ENCODE results near the gene LRP4.

Gene LRP4

DNA sequence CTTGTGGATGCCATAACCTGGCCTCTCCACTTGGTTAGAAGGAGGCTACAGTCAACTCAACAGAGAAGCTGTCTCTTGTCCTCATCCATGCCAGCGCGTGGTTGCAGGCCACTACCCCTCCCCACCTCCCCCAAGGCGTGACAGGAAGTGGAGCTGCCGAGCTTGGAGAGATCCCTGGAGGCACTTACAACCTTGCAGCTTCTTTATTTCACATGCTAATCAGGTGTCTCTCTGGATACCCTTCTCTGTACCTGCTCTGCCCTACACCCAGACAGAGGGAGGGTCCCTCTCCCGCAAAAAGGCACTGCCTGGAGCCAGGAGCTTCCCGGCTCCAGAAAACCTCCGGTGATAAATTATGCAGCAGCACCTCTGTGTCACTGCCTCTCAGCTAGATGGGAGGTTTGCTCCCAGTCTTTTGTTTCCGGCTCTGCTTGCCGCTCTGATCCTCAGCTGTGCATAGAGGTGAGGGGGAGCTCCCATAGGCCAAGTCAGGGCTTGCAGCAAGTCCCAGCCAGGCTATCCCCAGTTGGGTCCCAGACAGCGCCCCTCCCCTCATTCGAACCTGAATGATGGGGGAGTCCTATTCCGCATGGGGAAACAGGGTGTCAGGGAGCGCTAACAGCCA lies 5.7 kb downstream of the LRP4 start:
- peaks cover 27% of the 10 kb centered on the region for H3K27me3 Mint-ChIP-seq
- H3K27ac Mint-ChIP-seq: no peak overlapping the region
- no peak overlapping the region for H3K4me3 Mint-ChIP-seq
- no peaks in the 10 kb centered on the region for H3K36me3 Mint-ChIP-seq
- ATAC-seq (ENCODE audit: low read depth): no peak
- peaks cover 10% of the 10 kb centered on the region for H3K4me1 Mint-ChIP-seq
- H3K9me3 Mint-ChIP-seq: no peaks in the 10 kb centered on the region
- DNase-seq (ENCODE audit: low spot score in 2 of 2): no peak

DNA sequence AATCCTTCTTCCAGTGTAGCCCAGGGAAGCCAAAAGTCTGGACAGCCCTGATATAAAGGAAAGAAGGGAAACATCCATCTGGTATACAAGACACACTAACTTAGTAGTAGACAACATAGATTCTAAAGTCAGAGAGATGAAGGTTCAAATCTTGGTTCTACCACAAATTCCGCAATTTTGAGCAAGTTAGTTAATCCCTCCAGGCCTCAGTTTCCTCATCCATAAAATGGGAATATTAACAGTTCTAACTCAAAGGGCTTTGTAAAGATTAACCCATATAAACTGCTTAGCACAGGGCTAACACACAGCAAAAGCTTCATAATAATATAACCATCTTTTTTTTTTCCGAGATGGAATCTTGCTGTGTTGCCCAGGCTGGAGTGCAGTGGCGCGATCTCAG lies 10.7 kb downstream of the LRP4 start:
- H3K27ac Mint-ChIP-seq: no peak overlapping the region
- no peaks in the 10 kb centered on the region for H3K36me3 Mint-ChIP-seq
- DNase-seq (ENCODE audit: low spot score in 2 of 2) (no peak), ATAC-seq (ENCODE audit: low read depth) (no peak)
- H3K27me3 Mint-ChIP-seq: peaks cover 20% of the 10 kb centered on the region
- no peaks in the 10 kb centered on the region for H3K4me1 Mint-ChIP-seq
- H3K4me3 Mint-ChIP-seq: no peak overlapping the region
- H3K9me3 Mint-ChIP-seq: no peaks in the 10 kb centered on the region

DNA sequence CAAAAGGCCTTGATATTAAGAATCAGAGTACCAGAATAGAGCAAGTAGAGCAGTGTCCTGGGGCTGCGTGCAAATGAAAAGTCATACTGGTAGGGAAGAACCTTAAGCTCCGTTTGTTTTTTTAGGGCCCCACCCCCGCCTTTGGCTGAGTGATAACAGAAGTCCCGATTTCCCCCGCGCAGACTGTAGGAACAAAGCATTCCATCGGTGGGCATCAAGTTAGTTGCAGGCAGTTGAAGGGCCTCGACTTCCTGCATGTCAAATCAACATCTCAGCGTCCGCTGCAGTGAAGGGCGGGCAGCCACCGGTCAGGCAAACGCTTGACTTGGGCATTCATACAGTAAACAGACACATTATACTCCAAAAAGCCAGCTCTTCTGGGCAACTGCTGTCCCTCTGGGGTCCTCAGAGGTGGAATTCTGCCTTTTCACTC lies 11.7 kb downstream of the LRP4 start:
- H3K4me3 Mint-ChIP-seq: no peak overlapping the region
- no peak for DNase-seq (ENCODE audit: low spot score in 2 of 2)

DNA sequence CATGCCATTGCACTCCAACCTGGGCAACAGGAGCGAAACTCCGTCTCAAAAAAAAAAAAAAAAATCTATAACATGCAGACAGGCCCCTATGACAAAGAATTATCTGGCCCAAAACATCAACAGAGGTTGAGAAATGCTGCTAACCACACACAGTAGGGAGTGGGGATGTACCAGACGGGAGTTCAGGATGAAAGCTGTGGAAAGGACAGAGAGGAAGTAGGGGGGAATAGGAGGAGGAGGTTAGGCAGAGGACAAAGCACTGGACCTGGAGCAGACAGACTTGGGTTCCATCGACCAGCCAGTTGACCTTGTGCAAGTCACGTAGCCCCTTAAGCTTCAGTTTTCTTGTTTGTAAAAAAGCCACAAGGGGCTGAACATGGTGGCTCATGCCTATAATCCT lies 12.5 kb downstream of the LRP4 start:
- H3K4me1 Mint-ChIP-seq: no peaks in the 10 kb centered on the region
- no peak overlapping the region for H3K27ac Mint-ChIP-seq
- no peak for DNase-seq (ENCODE audit: low spot score in 2 of 2)
- H3K9me3 Mint-ChIP-seq: no peaks in the 10 kb centered on the region
- H3K27me3 Mint-ChIP-seq: peaks cover 20% of the 10 kb centered on the region
- ATAC-seq (ENCODE audit: low read depth): no peak
- no peak overlapping the region for H3K4me3 Mint-ChIP-seq
- no peaks in the 10 kb centered on the region for H3K36me3 Mint-ChIP-seq

More for the DNA sequence above, 11.7 kb downstream of the LRP4 start:
- no peaks in the 10 kb centered on the region for H3K36me3 Mint-ChIP-seq
- ATAC-seq (ENCODE audit: low read depth): no peak
- no peaks in the 10 kb centered on the region for H3K9me3 Mint-ChIP-seq
- peaks cover 20% of the 10 kb centered on the region for H3K27me3 Mint-ChIP-seq
- H3K4me1 Mint-ChIP-seq: no peaks in the 10 kb centered on the region
- no peak overlapping the region for H3K27ac Mint-ChIP-seq

DNA sequence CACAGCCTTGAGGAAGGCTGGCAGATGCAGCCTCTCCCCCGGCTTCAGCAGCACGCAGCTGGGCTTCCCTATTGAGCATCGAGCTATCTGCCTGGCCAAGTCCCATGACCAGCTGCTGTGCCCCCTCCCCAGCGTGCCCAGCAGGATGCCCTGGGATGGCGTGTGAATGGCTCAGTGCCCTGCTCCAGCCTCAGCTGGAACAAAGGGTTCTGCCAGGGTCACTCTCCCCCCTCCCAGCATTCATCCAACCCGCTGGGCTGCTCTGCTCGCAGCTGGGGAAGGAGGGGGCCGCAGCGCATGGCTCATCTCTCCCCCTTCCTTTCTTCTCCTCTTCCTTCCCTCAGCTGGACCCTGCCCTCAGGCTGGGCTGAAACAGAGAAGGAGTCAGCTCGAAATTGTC lies 14.5 kb downstream of the LRP4 start:
- H3K4me3 Mint-ChIP-seq: no peak overlapping the region
- H3K27ac Mint-ChIP-seq: no peak overlapping the region
- no peaks in the 10 kb centered on the region for H3K36me3 Mint-ChIP-seq
- H3K9me3 Mint-ChIP-seq: no peaks in the 10 kb centered on the region
- DNase-seq (ENCODE audit: low spot score in 2 of 2) (no peak), ATAC-seq (ENCODE audit: low read depth) (no peak)
- H3K4me1 Mint-ChIP-seq: no peaks in the 10 kb centered on the region
- peaks cover 17% of the 10 kb centered on the region for H3K27me3 Mint-ChIP-seq

DNA sequence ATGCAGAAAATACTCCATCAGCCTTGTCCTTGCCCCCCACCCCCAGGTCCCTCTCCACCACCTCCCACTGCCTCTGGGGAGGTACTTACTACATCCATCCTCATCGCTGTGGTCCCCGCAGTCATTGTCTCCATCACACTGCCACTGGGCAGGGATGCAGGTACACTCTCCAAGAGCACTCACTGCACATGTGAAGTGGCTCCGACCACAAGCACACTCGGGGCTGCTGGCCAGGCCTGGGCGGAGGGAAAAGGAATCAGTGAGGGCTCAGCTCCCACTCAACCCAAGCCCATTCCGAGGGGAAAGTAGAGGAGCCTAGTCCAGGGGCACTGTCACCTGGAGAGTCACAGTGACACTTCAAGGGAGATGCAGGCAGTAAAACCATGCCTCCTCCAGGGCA lies 15.7 kb downstream of the LRP4 start:
- no peaks in the 10 kb centered on the region for H3K36me3 Mint-ChIP-seq

DNA sequence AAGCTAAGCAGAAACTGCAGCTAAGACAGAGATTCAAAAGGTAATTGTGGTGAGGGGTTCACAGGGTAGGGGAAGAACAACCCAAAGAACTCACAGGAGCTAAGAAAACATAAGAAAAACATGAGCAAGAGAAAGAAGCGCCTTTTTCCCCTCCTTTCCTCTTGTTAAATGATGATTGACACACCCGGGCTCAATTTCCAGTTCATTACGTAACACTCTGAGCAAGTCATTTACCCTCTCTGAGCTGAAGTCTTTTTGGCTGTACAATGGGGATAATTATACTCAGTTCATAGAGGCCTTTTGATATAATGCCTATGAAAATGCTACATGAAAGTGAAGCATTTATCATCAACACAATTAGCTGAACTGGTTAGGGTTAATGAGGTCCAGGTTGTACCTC lies 17.2 kb downstream of the LRP4 start:
- H3K27ac Mint-ChIP-seq: no peak overlapping the region

More for the DNA sequence above, 15.7 kb downstream of the LRP4 start:
- Mint-ChIP-seq H3K27me3 (peaks cover 15% of the 10 kb centered on the region), H3K4me3 (no peak overlapping the region), H3K4me1 (no peaks in the 10 kb centered on the region), H3K27ac (no peak overlapping the region), H3K9me3 (no peaks in the 10 kb centered on the region)
- DNase-seq (ENCODE audit: low spot score in 2 of 2) (no peak), ATAC-seq (ENCODE audit: low read depth) (no peak)

DNA sequence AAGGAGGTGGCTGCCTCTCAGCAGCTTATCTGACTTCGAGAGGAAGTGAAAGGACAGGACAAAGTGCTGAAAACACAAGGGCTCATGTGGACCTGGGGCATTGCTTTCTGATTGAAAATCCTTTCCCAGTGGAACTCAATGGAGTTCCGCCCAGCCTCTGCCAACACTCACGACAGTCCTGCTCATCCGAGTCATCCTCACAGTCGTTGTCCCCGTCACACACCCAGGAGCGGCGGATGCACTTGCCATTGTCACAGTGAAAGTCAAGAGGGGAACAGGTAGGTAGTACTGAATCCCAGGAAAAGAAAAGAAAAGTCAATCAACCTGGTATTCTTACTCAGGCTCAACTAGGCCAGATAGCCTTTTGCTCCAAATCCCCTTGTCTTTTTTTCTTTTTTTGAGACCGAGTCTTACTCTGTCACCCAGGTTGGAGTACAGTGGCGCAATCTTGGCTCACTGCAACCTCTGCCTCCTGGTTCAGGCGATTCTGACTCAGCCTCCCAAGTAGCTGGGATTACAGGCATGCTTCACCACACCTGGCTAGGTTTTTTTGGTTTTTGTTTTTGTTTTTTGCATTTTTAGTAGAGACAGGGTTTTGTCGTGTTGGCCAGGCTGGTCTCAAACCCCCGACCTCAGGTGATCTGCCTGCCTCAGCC lies 18.1 kb downstream of the LRP4 start:
- no peaks in the 10 kb centered on the region for H3K4me1 Mint-ChIP-seq
- ATAC-seq (ENCODE audit: low read depth): no peak

More for the DNA sequence above, 17.2 kb downstream of the LRP4 start:
- Mint-ChIP-seq H3K27me3 (peaks cover 12% of the 10 kb centered on the region), H3K4me3 (no peak overlapping the region), H3K36me3 (no peaks in the 10 kb centered on the region), H3K9me3 (no peaks in the 10 kb centered on the region), H3K4me1 (no peaks in the 10 kb centered on the region)
- no peak for ATAC-seq (ENCODE audit: low read depth)
- no peak for DNase-seq (ENCODE audit: low spot score in 2 of 2)

DNA sequence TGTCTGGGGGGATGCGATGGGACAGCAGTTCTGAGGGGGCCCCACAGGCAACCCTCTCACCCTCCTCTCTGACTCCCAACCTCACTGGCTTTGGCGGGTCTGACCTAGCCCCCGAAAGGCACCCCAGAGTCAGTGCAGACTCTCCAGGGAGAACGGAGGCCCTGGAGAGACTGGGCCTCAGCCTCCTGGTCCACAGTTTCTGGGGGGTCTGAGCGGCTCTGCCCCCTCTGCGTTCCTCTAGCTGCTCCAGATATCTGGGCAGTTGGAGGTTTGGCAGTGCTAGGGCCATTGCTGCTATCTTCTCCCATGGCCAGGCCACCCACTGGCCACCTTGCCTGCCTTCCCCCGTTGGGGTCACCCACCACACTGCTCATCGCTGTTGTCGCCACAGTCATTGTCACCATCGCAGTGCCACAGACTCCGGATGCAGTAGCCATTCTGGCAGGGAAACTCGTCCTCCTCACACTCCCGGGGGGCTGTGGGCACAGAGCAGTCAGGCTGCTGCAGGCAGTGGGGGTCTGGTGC lies 18.8 kb downstream of the LRP4 start:
- no peaks in the 10 kb centered on the region for H3K9me3 Mint-ChIP-seq
- H3K27me3 Mint-ChIP-seq: peaks cover 8% of the 10 kb centered on the region
- no peak for ATAC-seq (ENCODE audit: low read depth)
- no peaks in the 10 kb centered on the region for H3K4me1 Mint-ChIP-seq
- H3K36me3 Mint-ChIP-seq: no peaks in the 10 kb centered on the region
- DNase-seq (ENCODE audit: low spot score in 2 of 2): no peak
- no peak overlapping the region for H3K4me3 Mint-ChIP-seq
- no peak overlapping the region for H3K27ac Mint-ChIP-seq

More for the DNA sequence above, 18.1 kb downstream of the LRP4 start:
- no peak overlapping the region for H3K4me3 Mint-ChIP-seq
- peaks cover 11% of the 10 kb centered on the region for H3K27me3 Mint-ChIP-seq
- no peak overlapping the region for H3K27ac Mint-ChIP-seq
- H3K36me3 Mint-ChIP-seq: no peaks in the 10 kb centered on the region
- DNase-seq (ENCODE audit: low spot score in 2 of 2): no peak
- H3K9me3 Mint-ChIP-seq: no peaks in the 10 kb centered on the region

DNA sequence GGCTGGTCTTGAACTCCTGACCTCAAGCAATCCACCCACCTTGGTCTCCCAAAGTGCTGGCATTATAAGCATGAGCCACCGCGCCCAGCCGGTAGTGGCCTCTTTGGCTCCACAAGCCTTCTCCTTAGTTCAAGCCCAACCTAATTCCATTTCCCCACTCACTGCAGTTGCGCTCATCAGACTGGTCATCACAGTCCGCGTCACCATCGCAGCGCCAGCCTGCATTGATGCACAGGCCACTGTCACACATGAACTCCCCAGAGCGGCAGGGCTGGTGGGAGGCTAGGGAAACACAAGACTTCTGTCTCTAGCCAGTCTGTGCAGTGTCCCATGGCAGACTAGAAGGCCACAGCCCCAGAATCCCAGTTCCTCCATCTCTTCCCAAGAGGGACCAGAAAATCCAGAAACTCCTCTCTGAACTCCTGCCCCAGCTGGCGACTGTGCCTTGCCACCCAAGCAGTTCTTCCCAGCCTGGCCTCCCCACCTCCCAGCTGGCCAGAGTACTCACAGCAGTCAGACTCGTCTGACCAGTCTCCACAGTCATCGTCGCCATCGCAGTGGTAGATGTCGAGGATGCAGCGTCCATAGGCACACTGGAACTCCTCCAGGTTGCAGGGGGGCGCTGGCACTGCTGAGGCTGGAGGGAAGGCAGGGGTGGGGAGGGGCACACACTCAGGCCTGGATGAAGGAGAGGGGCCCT lies 19.8 kb downstream of the LRP4 start:
- Mint-ChIP-seq H3K4me3 (no peak overlapping the region), H3K36me3 (no peaks in the 10 kb centered on the region), H3K27ac (no peak overlapping the region), H3K9me3 (no peaks in the 10 kb centered on the region), H3K27me3 (peaks cover 5% of the 10 kb centered on the region), H3K4me1 (no peaks in the 10 kb centered on the region)
- ATAC-seq (ENCODE audit: low read depth) (no peak), DNase-seq (ENCODE audit: low spot score in 2 of 2) (no peak)

DNA sequence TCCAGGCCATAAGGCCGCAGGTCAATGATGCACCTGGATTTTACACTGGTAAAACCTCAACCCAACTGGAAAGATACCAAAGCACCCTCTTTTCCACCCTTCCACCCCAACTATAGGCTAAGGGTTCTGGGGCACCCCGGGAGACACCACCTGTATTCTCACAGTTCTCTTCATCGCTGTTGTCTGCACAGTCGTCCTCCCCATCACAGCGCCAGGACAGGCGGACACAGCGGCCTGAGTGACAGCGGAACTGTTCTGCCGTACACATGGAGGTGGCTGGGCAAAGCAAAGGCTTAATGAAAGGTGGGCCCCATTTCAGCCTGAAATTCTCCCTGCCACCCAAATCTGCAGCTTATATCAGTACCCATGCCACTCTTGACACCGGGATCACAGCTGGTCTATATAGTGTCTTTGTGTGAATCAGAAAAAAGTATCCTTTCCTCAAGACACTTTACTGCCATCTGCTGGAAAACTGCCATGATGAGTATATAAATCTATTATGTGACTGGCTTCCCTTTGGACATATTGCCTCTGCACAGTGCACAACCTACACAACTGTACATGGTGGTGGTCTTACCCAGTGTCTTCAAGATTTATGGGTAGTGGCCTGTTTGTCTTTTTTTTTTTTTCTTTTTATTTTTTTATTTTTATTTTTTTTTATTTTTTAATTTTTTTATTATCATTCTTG lies 21.5 kb downstream of the LRP4 start:
- H3K4me1 Mint-ChIP-seq: no peaks in the 10 kb centered on the region
- H3K27me3 Mint-ChIP-seq: peaks cover 2% of the 10 kb centered on the region
- H3K9me3 Mint-ChIP-seq: no peaks in the 10 kb centered on the region
- ATAC-seq (ENCODE audit: low read depth) (peak; percentile 53), DNase-seq (ENCODE audit: low spot score in 2 of 2) (no peak)
- no peaks in the 10 kb centered on the region for H3K36me3 Mint-ChIP-seq
- no peak overlapping the region for H3K4me3 Mint-ChIP-seq
- no peak overlapping the region for H3K27ac Mint-ChIP-seq

DNA sequence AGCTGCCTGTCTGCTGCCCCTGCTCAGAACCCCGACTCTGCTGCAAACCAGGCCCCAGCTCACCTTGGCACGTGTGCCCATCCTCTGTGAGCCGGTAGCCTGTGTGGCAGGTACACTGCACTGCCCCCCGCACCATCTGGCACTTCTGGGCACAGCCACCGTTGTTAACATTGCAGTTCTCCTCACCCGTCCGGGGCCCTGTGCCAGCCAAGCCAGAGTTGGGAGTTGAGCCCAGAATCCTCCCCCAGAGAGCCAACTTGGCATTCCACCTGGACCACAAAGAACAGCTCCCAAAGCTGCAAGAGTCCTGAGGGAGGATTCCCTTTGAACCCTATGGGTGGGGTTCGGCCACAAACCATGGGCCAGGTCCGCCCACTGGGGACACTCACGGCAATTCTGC lies 22.5 kb downstream of the LRP4 start:
- Mint-ChIP-seq H3K27me3 (peaks cover 2% of the 10 kb centered on the region), H3K27ac (no peak overlapping the region), H3K36me3 (no peaks in the 10 kb centered on the region), H3K4me3 (no peak overlapping the region), H3K4me1 (no peaks in the 10 kb centered on the region), H3K9me3 (no peaks in the 10 kb centered on the region)
- ATAC-seq (ENCODE audit: low read depth) (no peak), DNase-seq (ENCODE audit: low spot score in 2 of 2) (no peak)

DNA sequence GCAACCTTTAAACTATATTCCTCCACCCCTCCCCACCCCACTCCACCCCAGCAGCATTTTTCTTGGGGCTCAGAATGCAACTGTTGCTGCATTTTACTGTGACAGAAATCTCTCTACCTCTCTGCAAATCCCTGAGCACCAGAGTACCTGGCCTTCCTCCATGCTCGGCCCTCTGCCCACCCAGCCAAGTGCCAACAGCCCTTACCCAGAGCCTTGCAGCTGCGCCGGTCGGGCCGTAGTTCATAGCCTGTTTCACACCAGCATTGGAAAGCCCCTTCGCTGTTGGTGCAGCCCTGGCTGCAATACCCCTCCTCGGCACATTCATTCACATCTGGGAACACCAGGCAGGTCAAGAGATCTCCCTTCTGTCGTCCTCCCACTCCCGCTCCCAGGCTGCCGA lies 23.4 kb downstream of the LRP4 start:
- Mint-ChIP-seq H3K9me3 (no peaks in the 10 kb centered on the region), H3K4me1 (no peaks in the 10 kb centered on the region), H3K27me3 (no peaks in the 10 kb centered on the region), H3K4me3 (no peak overlapping the region), H3K36me3 (no peaks in the 10 kb centered on the region), H3K27ac (no peak overlapping the region)
- ATAC-seq (ENCODE audit: low read depth): no peak
- no peak for DNase-seq (ENCODE audit: low spot score in 2 of 2)

DNA sequence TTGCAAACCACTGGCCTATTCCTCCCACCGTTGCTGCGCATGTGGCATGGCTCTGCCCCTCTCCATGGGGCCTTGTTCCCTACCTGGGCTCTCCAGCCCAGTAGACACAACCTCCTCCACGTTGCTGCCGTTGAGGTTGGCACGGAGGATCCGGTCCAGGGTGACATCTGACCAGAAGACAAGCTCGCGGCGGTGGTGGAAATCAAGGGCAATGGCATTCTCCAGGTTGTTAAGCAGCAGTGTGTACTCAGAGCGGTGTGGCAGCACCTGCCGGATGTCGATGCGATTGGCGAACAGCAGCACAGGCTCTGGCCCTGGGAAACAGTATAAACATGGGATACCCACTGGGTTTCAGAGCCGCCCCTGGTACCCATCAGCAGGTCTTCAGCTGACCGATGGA lies 23.8 kb downstream of the LRP4 start:
- no peaks in the 10 kb centered on the region for H3K4me1 Mint-ChIP-seq
- H3K4me3 Mint-ChIP-seq: no peak overlapping the region

More for the DNA sequence above, 23.8 kb downstream of the LRP4 start:
- Mint-ChIP-seq H3K36me3 (no peaks in the 10 kb centered on the region), H3K9me3 (no peaks in the 10 kb centered on the region), H3K27ac (no peak overlapping the region), H3K27me3 (no peaks in the 10 kb centered on the region)
- DNase-seq (ENCODE audit: low spot score in 2 of 2) (no peak), ATAC-seq (ENCODE audit: low read depth) (no peak)

All from memory B cell (primary cell).